Neuron (in vitro differentiated cells): ENCODE data around the gene ZNF280A.
"Not testable (repeated sequence)": the region's sequence is repeated elsewhere in the genome, so short reads cannot be mapped to it uniquely, and the experiment has no call there.

Source experiments
- H2AFZ ChIP-seq: one replicate; pipeline ENCODE4 v1.6.1; 2013; ENCODE audit warnings: low read depth, mild to moderate bottlenecking, inconsistent platforms, low read length, moderate library complexity
- H3K27me3 ChIP-seq: one replicate; pipeline ENCODE4 v1.6.1; 2013; ENCODE audit warnings: low read length; ENCODE audit not compliant: insufficient read depth
- H3K36me3 ChIP-seq: one replicate; pipeline ENCODE4 v1.6.1; 2013; ENCODE audit warnings: low read length; ENCODE audit not compliant: insufficient read depth
- H3K4me1 ChIP-seq: one replicate; pipeline ENCODE4 v1.6.1; 2013; ENCODE audit warnings: low read length; ENCODE audit not compliant: insufficient read depth
- H3K4me3 ChIP-seq: 2 replicates; pipeline ENCODE4 v1.5.1; 2013; ENCODE audit warnings: mild to moderate bottlenecking, low read length, moderate library complexity
- H3K9me3 ChIP-seq: one replicate; pipeline ENCODE4 v1.6.1; 2013; ENCODE audit warnings: low read length

Gene ZNF280A

GRCh38 chr22:22533863-22534262, 13.8 kb upstream of the ZNF280A start:
- no peaks in the 10 kb centered on the region for H3K27me3 ChIP-seq
- no peaks in the 10 kb centered on the region for H3K36me3 ChIP-seq
- H3K9me3 ChIP-seq = no peaks in the 10 kb centered on the region
- H3K4me1 ChIP-seq = no peaks in the 10 kb centered on the region
- no peak overlapping the region for H3K4me3 ChIP-seq
- no peak overlapping the region for H2AFZ ChIP-seq

- Histone ChIP-seq H2AFZ (no peak overlapping the region), H3K36me3 (no peaks in the 10 kb centered on the region), H3K4me1 (no peaks in the 10 kb centered on the region), H3K9me3 (no peaks in the 10 kb centered on the region), H3K27me3 (no peaks in the 10 kb centered on the region), H3K4me3 (no peak overlapping the region)
Observed at GRCh38 chr22:22533417-22533816, 13.3 kb upstream of the ZNF280A start.

- H3K27me3 ChIP-seq, H3K9me3 ChIP-seq: not testable (repeated sequence)
Observed at GRCh38 chr22:22532547-22533071, 12.5 kb upstream of the ZNF280A start.

GRCh38 chr22:22531770-22532546, 11.9 kb upstream of the ZNF280A start:
- Histone ChIP-seq H3K27me3 (no peaks in the 10 kb centered on the region), H3K4me1 (no peaks in the 10 kb centered on the region), H3K4me3 (no peak overlapping the region)

More at GRCh38 chr22:22532547-22533071, 12.5 kb upstream of the ZNF280A start:
- H3K4me3 ChIP-seq, H3K36me3 ChIP-seq, H2AFZ ChIP-seq, H3K4me1 ChIP-seq: not testable (repeated sequence)

GRCh38 chr22:22528780-22529179, 8.7 kb upstream of the ZNF280A start:
- Histone ChIP-seq H3K27me3 (no peaks in the 10 kb centered on the region), H3K4me3 (no peak overlapping the region), H3K4me1 (no peaks in the 10 kb centered on the region), H3K9me3 (no peaks in the 10 kb centered on the region), H2AFZ (no peak overlapping the region), H3K36me3 (no peaks in the 10 kb centered on the region)

More at GRCh38 chr22:22531770-22532546, 11.9 kb upstream of the ZNF280A start:
- Histone ChIP-seq H2AFZ (no peak overlapping the region), H3K36me3 (no peaks in the 10 kb centered on the region), H3K9me3 (no peaks in the 10 kb centered on the region)

- no peaks in the 10 kb centered on the region for H3K9me3 ChIP-seq
- no peak overlapping the region for H2AFZ ChIP-seq
- H3K4me1 ChIP-seq = no peaks in the 10 kb centered on the region
- H3K36me3 ChIP-seq = no peaks in the 10 kb centered on the region
- no peak overlapping the region for H3K4me3 ChIP-seq
- no peaks in the 10 kb centered on the region for H3K27me3 ChIP-seq
Observed at GRCh38 chr22:22527312-22527711, 7.2 kb upstream of the ZNF280A start.

GRCh38 chr22:22526125-22526912, 6.2 kb upstream of the ZNF280A start:
- H3K4me1 ChIP-seq = no peaks in the 10 kb centered on the region
- no peaks in the 10 kb centered on the region for H3K36me3 ChIP-seq
- H3K27me3 ChIP-seq = no peaks in the 10 kb centered on the region
- no peaks in the 10 kb centered on the region for H3K9me3 ChIP-seq
- no peak overlapping the region for H3K4me3 ChIP-seq
- no peak overlapping the region for H2AFZ ChIP-seq

GRCh38 chr22:22523494-22523893, 3.4 kb upstream of the ZNF280A start:
- Histone ChIP-seq H3K4me3 (no peak overlapping the region), H3K36me3 (no peaks in the 10 kb centered on the region), H3K4me1 (no peaks in the 10 kb centered on the region), H3K27me3 (no peaks in the 10 kb centered on the region), H3K9me3 (no peaks in the 10 kb centered on the region), H2AFZ (no peak overlapping the region)

GRCh38 chr22:22521631-22522030, 1.6 kb upstream of the ZNF280A start:
- Histone ChIP-seq H3K27me3 (no peaks in the 10 kb centered on the region), H2AFZ (no peak overlapping the region), H3K4me1 (no peaks in the 10 kb centered on the region)

GRCh38 chr22:22520667-22521602, 865 bp upstream of the ZNF280A start:
- no peaks in the 10 kb centered on the region for H3K4me1 ChIP-seq
- no peaks in the 10 kb centered on the region for H3K9me3 ChIP-seq
- no peak overlapping the region for H2AFZ ChIP-seq
- H3K36me3 ChIP-seq = no peaks in the 10 kb centered on the region
- no peaks in the 10 kb centered on the region for H3K27me3 ChIP-seq
- no peak overlapping the region for H3K4me3 ChIP-seq

More at GRCh38 chr22:22521631-22522030, 1.6 kb upstream of the ZNF280A start:
- Histone ChIP-seq H3K9me3 (no peaks in the 10 kb centered on the region), H3K36me3 (no peaks in the 10 kb centered on the region), H3K4me3 (no peak overlapping the region)

- Histone ChIP-seq H3K9me3 (no peaks in the 10 kb centered on the region), H3K36me3 (no peaks in the 10 kb centered on the region), H3K4me3 (no peak overlapping the region), H3K27me3 (no peaks in the 10 kb centered on the region), H2AFZ (no peak overlapping the region), H3K4me1 (no peaks in the 10 kb centered on the region)
Observed at GRCh38 chr22:22519591-22519990, 479 bp downstream of the ZNF280A start.

GRCh38 chr22:22516992-22517391, 3.1 kb downstream of the ZNF280A start:
- Histone ChIP-seq H3K27me3 (no peaks in the 10 kb centered on the region), H3K4me3 (no peak overlapping the region), H3K4me1 (no peaks in the 10 kb centered on the region), H3K36me3 (no peaks in the 10 kb centered on the region), H2AFZ (no peak overlapping the region), H3K9me3 (no peaks in the 10 kb centered on the region)
